Prostate gland (tissue), 2 donors: ENCODE measurements around the gene FNBP1L. TPM values are rescaled to one million over a fixed set of nuclear protein-coding genes. Genes with fewer than 3 reads are reported as not detected.

Source experiments
- DNase-seq: peaks from one replicate; pipeline ENCODE4 v3.0.0-alpha.2; 2019; ENCODE audit warnings: low spot score
- H3K27ac ChIP-seq, 2 donors: fragments of 200-600 bp; sonication (generic); 2 replicates each; pipeline ENCODE4 v1.5.1; 2017 to 2019
- H3K27me3 ChIP-seq: fragments of 200-600 bp; sonication (generic); replicated peaks from 2 replicates; pipeline ENCODE4 v1.5.1; 2019; ENCODE audit not compliant: insufficient read depth
- H3K36me3 ChIP-seq, 2 donors: fragments of 200-600 bp; sonication (generic); 1 replicate in 1 of 2; 2 replicates in 1 of 2; pipeline versions ENCODE4 v1.5.1 to v1.8.1; 2017 to 2019
- H3K4me1 ChIP-seq: fragments of 200-600 bp; sonication (generic); replicated peaks from 2 replicates; pipeline ENCODE4 v1.5.1; 2019
- H3K4me3 ChIP-seq, 2 donors: fragments of 200-600 bp; sonication (generic); 2 replicates each; pipeline ENCODE4 v1.5.1; 2017 to 2019
- H3K9me3 ChIP-seq: fragments of 200-600 bp; sonication (generic); 2 replicates; pipeline ENCODE4 v1.5.1; 2017
- CTCF ChIP-seq, 4 experiments: fragments of 200-600 bp in 2 of 4; fragments of 450-650 bp in 2 of 4; sonication (generic) in 2 of 4; IDR thresholded peaks; 1 replicate in 3 of 4; 2 replicates in 1 of 4; pipeline ENCODE4 v1.5.1; 2016 to 2019; ENCODE audit warnings: antibody characterized with exemption in 4 of 4, mild to moderate bottlenecking in 2 of 4, moderate library complexity in 2 of 4
- POLR2A ChIP-seq: fragments of 450-650 bp; IDR thresholded peaks from one replicate; pipeline ENCODE4 v1.6.1; 2016; ENCODE audit warnings: antibody characterized with exemption, mild to moderate bottlenecking
- POLR2AphosphoS5 ChIP-seq: sonication (generic); formaldehyde crosslinking; IDR thresholded peaks from one replicate; pipeline ENCODE4 v1.6.1; 2017; ENCODE audit warnings: antibody characterized with exemption
- WGBS: methylation state at CpG from one replicate; pipeline ENCODE4 v1.1.5; 2018; 5-methylcytosine and 5-hydroxymethylcytosine counted together
- intact Hi-C: fragments of 100-400 bp; cut with DNase I; formaldehyde crosslinking; loops from one replicate; pipeline ENCODE4 v1.14.2; 2022
- total RNA-seq, 2 donors: library from RNA; depleted of rRNA; stranded (reverse); fragments of >200 nt; gene quantifications; one replicate each; pipeline ENCODE4 v1.1.0, GENCODE V29; 2016

FNBP1L gene
- total RNA-seq, 2 donors from 2014 or later: 41.1 to 49.7 TPM

GRCh38 chr1:93415296-93415695 is 32.6 kb upstream of the FNBP1L start:
- 80% methylated on average over 3 of the region's 3 CpGs for WGBS
- Histone ChIP-seq H3K36me3 (no peaks in the 10 kb centered on the region), H3K4me1 (no peaks in the 10 kb centered on the region), H3K27me3 (no peaks in the 10 kb centered on the region), H3K4me3 (no peak overlapping the region), H3K27ac (no peak overlapping the region), H3K9me3 (no peaks in the 10 kb centered on the region)
- intact Hi-C loops: no loop called here
- DNase-seq: no peak
- TF ChIP-seq POLR2AphosphoS5 (no peak), POLR2A (no peak), CTCF (IDR thresholded peaks at IDR 0.05) (no peak)

DNA sequence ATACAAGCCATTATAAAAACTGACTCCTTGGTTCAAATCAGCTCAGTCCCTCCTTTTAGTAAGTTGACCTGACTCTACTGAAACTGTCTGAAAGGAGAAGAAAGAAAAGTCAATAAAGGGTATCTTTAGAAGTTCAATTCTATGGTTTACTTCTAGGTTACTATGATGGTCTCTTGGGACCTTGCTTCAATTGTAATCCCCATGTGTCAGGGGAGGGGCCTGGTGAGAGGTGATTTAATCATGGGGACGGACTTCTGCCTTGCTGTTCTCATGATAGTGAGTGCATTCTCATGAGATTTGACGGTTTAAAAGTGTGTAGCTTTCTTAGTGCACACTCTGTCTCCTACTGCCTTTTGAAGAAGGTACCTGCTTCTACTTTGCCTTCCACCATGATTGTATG is 31.7 kb upstream of the FNBP1L start:
- Histone ChIP-seq H3K36me3 (no peaks in the 10 kb centered on the region), H3K4me3 (no peak overlapping the region), H3K27me3 (no peaks in the 10 kb centered on the region), H3K27ac (no peak overlapping the region), H3K9me3 (no peaks in the 10 kb centered on the region), H3K4me1 (no peaks in the 10 kb centered on the region)
- WGBS: 95% methylated on average over 2 of the region's 2 CpGs
- no peak for TF ChIP-seq CTCF (IDR thresholded peaks at IDR 0.05)
- TF ChIP-seq POLR2AphosphoS5: no peak
- no peak for TF ChIP-seq POLR2A
- intact Hi-C loops: no loop called here
- no peak for DNase-seq

DNA sequence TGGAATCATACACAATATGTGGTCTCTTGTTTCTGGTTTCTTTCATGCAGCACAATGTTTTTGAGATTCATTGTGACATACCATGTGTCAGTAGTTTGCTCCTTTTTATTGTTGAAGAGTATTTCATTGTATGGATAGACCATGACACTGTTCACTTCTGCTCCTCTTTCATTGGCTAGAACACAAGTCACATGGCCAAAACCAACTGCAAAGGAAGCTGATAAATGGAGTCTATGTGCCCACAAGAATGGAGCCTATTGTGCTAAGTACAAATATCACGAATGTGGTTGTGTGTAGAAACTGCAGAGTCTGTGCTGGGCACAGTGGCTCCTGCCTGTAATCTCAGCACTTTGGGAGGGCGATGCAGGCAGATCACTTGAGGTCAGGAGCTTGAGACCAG is 28.6 kb upstream of the FNBP1L start:
- WGBS: 82% methylated on average over 2 of the region's 2 CpGs
- Histone ChIP-seq H3K27ac (no peak overlapping the region), H3K36me3 (no peaks in the 10 kb centered on the region), H3K9me3 (no peaks in the 10 kb centered on the region), H3K4me1 (no peaks in the 10 kb centered on the region), H3K27me3 (no peaks in the 10 kb centered on the region), H3K4me3 (no peak overlapping the region)
- intact Hi-C loops: no loop called here
- TF ChIP-seq POLR2A: no peak
- no peak for TF ChIP-seq CTCF (IDR thresholded peaks at IDR 0.05)
- TF ChIP-seq POLR2AphosphoS5: no peak
- no peak for DNase-seq

GRCh38 chr1:93420400-93420799 is 27.5 kb upstream of the FNBP1L start:
- Histone ChIP-seq H3K27me3 (no peaks in the 10 kb centered on the region), H3K4me3 (no peak overlapping the region), H3K36me3 (no peaks in the 10 kb centered on the region), H3K9me3 (no peaks in the 10 kb centered on the region), H3K4me1 (no peaks in the 10 kb centered on the region), H3K27ac (no peak overlapping the region)
- DNase-seq: no peak
- 96% methylated on average over 2 of the region's 2 CpGs for WGBS
- intact Hi-C loops: no loop called here
- TF ChIP-seq POLR2A (no peak), CTCF (IDR thresholded peaks at IDR 0.05) (no peak), POLR2AphosphoS5 (no peak)

- no peak for DNase-seq
- TF ChIP-seq POLR2A: no peak
- TF ChIP-seq POLR2AphosphoS5: no peak
- TF ChIP-seq CTCF (IDR thresholded peaks at IDR 0.05): no peak
- WGBS: 90% methylated on average over 2 of the region's 2 CpGs
- H3K9me3 ChIP-seq: no peaks in the 10 kb centered on the region
- H3K4me1 ChIP-seq: no peaks in the 10 kb centered on the region
- intact Hi-C loops: no loop called here
- no peak overlapping the region for H3K27ac ChIP-seq
- H3K4me3 ChIP-seq: no peak overlapping the region
- peaks cover 2% of the 10 kb centered on the region for H3K27me3 ChIP-seq
- no peaks in the 10 kb centered on the region for H3K36me3 ChIP-seq
Measured at GRCh38 chr1:93426181-93426580, 21.7 kb upstream of the FNBP1L start.
